22Rv1 (cell line): ENCODE results near the gene CYSTM1.

Experiments used
- CTCF ChIP-seq: fragments of 450-650 bp; IDR thresholded peaks from 2 replicates; pipeline ENCODE4 v1.5.1; 2017; ENCODE audit warnings: mild to moderate bottlenecking
- ZFX ChIP-seq: fragments of 450-650 bp; IDR thresholded peaks from 2 replicates; pipeline ENCODE4 v1.6.1; 2017; ENCODE audit warnings: antibody characterized with exemption, borderline replicate concordance

GRCh38 chr5:140225396-140225795 lies 50.4 kb downstream of the CYSTM1 start:
- TF ChIP-seq CTCF (no peak), ZFX (no peak)
